Sigmoid colon (tissue), 7 donors: ENCODE results near the gene PANK4. TPM values are rescaled to one million over a fixed set of nuclear protein-coding genes. Genes with fewer than 3 reads are reported as not detected.
A peak's percentile ranks its signal among the peaks of the same experiment; 100 is the strongest.

Source experiments
- DNase-seq: peaks from one replicate; pipeline ENCODE4 v3.0.0-alpha.2; 2019
- H3K27ac ChIP-seq, 4 donors: fragments of 200-600 bp; sonication (generic); one replicate each; pipeline ENCODE4 v1.5.1; 2016 to 2019; ENCODE audit warnings: mild to moderate bottlenecking in 1 of 4
- H3K27me3 ChIP-seq, 3 donors: fragments of 200-600 bp; sonication (generic); one replicate each; pipeline ENCODE4 v1.5.1; 2019; ENCODE audit warnings: mild to moderate bottlenecking in 1 of 3
- H3K36me3 ChIP-seq, 4 donors: fragments of 200-600 bp; sonication (generic); one replicate each; pipeline ENCODE4 v1.5.1; 2016 to 2019
- H3K4me1 ChIP-seq, 4 donors: fragments of 200-600 bp; sonication (generic); one replicate each; pipeline ENCODE4 v1.5.1; 2017 to 2019
- H3K4me3 ChIP-seq, 4 donors: fragments of 200-600 bp; sonication (generic); one replicate each; pipeline ENCODE4 v1.5.1; 2017 to 2019; ENCODE audit warnings: mild to moderate bottlenecking in 2 of 4, moderate library complexity in 1 of 4
- H3K9me3 ChIP-seq, 4 donors: fragments of 200-600 bp in 3 of 4; sonication (generic) in 3 of 4; one replicate each; pipeline versions ENCODE4 v1.5.1 to v1.6.1; 2013 to 2019
- CTCF ChIP-seq, 4 experiments: fragments of 450-650 bp in 3 of 4; fragments of 200-600 bp in 1 of 4; IDR thresholded peaks; one replicate each; pipeline ENCODE4 v1.5.1; 2016 to 2019; ENCODE audit warnings: antibody characterized with exemption in 4 of 4, mild to moderate bottlenecking in 3 of 4, moderate library complexity in 2 of 4
- EP300 ChIP-seq, 4 donors: sonication (generic); formaldehyde crosslinking; IDR thresholded peaks; one replicate each; pipeline ENCODE4 v1.6.1; 2017; ENCODE audit warnings: antibody characterized with exemption in 4 of 4
- POLR2A ChIP-seq, 2 donors: fragments of 450-650 bp; IDR thresholded peaks; one replicate each; pipeline ENCODE4 v1.6.1; 2016; ENCODE audit warnings: antibody characterized with exemption in 2 of 2, mild to moderate bottlenecking in 2 of 2, moderate library complexity in 2 of 2
- POLR2AphosphoS5 ChIP-seq, 4 donors: sonication (generic); formaldehyde crosslinking; IDR thresholded peaks; one replicate each; pipeline ENCODE4 v1.6.1; 2017; ENCODE audit warnings: antibody characterized with exemption in 4 of 4
- WGBS, 2 donors: extraction: QIAGEN DNeasy Blood & Tissue Kit; methylation state at CpG; one replicate each; pipeline ENCODE4 v1.1.7; 2013; 5-methylcytosine and 5-hydroxymethylcytosine counted together
- intact Hi-C: fragments of 100-400 bp; cut with DNase I; formaldehyde crosslinking; loops from one replicate; pipeline ENCODE4 v1.15.1; 2023
- polyA plus RNA-seq, 3 donors: library from polyadenylated mRNA; stranded (reverse); fragments of 200-250 nt; gene quantifications; one replicate each; pipeline ENCODE4 v1.2.3, GENCODE V29; 2013
- total RNA-seq, 4 donors: library from RNA; depleted of rRNA; stranded (reverse); fragments of >200 nt; gene quantifications; one replicate each; pipeline ENCODE4 v1.1.0, GENCODE V29; 2016
- donor health status: healthy with polysubstance abuse.
- donor health status: Bipolar disorder and iron deficiency.
- donor health status: healthy.

PANK4 gene
- total RNA-seq (10 to 100 TPM; 23.6 to 37.7 (median 27.9) TPM), polyA plus RNA-seq (10 to 100 TPM; 11.4 to 25.4 (median 13.4) TPM)

- Histone ChIP-seq H3K36me3 (peaks cover 1 to 6% (median 5%) of the 10 kb centered on the region in 4 donors), H3K9me3 (no peaks in the 10 kb centered on the region), H3K27me3 (peaks cover 21 to 35% (median 30%) of the 10 kb centered on the region in 3 donors), H3K4me3 (peak within 1 kb of the TSS; percentile 58 to 96 (median 90)), H3K27ac (peak within 1 kb of the TSS; percentile 70 to 83 (median 80)), H3K4me1 (peaks cover 0 to 67% (median 65%) of the 10 kb centered on the region in 4 donors)
- WGBS, 2 donors, result 0 to 1% methylated on average over 107 of the region's 107 CpGs
- intact Hi-C loops, result loop anchor here (1.0 to 10.0 kb wide), 5 partner anchors 22 to 324 kb away; partner anchors contain the start of gene PEX10
- peak; percentile 96 for DNase-seq
- TF ChIP-seq POLR2AphosphoS5 (IDR thresholded peaks at IDR 0.05), result peak; percentile 71 to 85 (median 80)
- no peak for TF ChIP-seq CTCF (IDR thresholded peaks at IDR 0.05)
- peak; percentile 27 to 56 for TF ChIP-seq POLR2A (IDR thresholded peaks at IDR 0.05)
Observed at GRCh38 chr1:2525920-2526823, at the start of gene PANK4. PANK4 (minus strand) TSS chr1:2526596; CDS start chr1:2526587, 9 bp downstream.

DNA sequence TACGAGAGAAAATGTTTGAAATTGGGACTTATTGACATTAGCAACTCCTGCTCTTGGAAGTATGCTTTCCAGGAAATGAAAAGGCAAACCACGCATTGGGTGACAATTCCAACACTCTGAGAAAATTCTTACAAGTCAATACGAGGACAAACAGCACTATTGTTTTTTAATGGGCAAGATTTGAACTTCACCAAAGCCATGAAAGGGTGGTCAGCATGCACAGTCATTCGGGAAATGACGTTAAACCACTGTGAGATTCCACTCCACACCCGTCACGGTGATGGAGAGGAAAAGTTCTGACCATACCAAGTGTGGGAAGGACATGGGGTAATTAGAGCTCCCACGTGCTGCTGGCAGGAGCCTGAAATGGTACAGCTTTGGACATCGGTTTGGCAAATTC is 48.0 kb upstream of the PANK4 start:
- 90 to 92% methylated on average over 9 of the region's 9 CpGs for WGBS, 2 donors
- intact Hi-C loops, result no loop called here
- H3K4me1 ChIP-seq, result no peaks in the 10 kb centered on the region
- peaks cover 10 to 57% (median 27%) of the 10 kb centered on the region in 3 donors for H3K27me3 ChIP-seq
- peaks cover 0 to 7% (median 1%) of the 10 kb centered on the region in 4 donors for H3K9me3 ChIP-seq
- no peak for TF ChIP-seq POLR2AphosphoS5 (IDR thresholded peaks at IDR 0.05)
- no peak for TF ChIP-seq CTCF (IDR thresholded peaks at IDR 0.05)
- no peak for TF ChIP-seq EP300 (IDR thresholded peaks at IDR 0.05)
- no peak for TF ChIP-seq POLR2A (IDR thresholded peaks at IDR 0.05)
- no peak for DNase-seq
- no peaks in the 10 kb centered on the region for H3K36me3 ChIP-seq
- no peak overlapping the region for H3K4me3 ChIP-seq
- no peak overlapping the region for H3K27ac ChIP-seq

DNA sequence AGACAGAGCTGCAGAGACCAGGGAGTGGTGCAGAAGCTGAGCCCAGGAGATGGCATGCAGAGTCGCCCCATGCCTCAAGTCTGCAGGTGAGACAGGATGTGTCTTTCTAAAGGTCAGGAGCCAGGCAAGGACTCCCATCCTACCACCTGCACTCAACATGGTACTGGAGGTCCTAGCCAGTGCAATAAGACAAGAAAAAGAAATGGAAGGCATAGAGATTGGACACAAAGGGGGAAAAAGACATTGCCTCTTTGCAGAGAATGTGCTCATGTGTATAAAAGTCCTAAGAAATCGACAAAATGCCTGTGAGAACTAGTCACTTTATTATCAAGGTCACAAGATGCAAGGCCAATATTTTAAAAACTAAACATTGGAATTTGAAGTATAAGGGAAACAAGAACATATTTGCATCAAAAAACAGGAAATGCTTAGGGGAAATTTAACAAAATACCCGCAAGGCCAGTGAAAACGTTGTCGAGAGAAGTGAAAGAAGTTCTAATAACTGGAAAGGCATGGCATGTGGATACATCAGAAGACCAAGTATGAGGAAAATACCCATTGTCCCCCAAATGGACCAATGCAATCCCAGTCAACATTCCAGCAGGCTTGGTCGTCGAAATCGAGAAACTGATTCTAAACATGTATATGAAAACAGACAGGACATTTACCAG is 47.0 kb upstream of the PANK4 start:
- Histone ChIP-seq H3K4me3 (no peak overlapping the region), H3K27me3 (peaks cover 9 to 56% (median 23%) of the 10 kb centered on the region in 3 donors), H3K4me1 (no peaks in the 10 kb centered on the region), H3K36me3 (no peaks in the 10 kb centered on the region), H3K9me3 (peaks cover 0 to 7% (median 1%) of the 10 kb centered on the region in 4 donors), H3K27ac (no peak overlapping the region)
- no peak for DNase-seq
- 85 to 94% methylated on average over 8 of the region's 8 CpGs for WGBS, 2 donors
- intact Hi-C loops, result no loop called here
- TF ChIP-seq EP300 (IDR thresholded peaks at IDR 0.05) (no peak), POLR2A (IDR thresholded peaks at IDR 0.05) (no peak), CTCF (IDR thresholded peaks at IDR 0.05) (no peak), POLR2AphosphoS5 (IDR thresholded peaks at IDR 0.05) (no peak)

GRCh38 chr1:2571348-2571747 is 45.0 kb upstream of the PANK4 start:
- peaks cover 0 to 7% (median 1%) of the 10 kb centered on the region in 4 donors for H3K9me3 ChIP-seq
- 88 to 90% methylated on average over 9 of the region's 9 CpGs for WGBS, 2 donors
- no peak overlapping the region for H3K4me3 ChIP-seq
- peaks cover 3 to 60% (median 27%) of the 10 kb centered on the region in 3 donors for H3K27me3 ChIP-seq
- no peaks in the 10 kb centered on the region for H3K36me3 ChIP-seq
- intact Hi-C loops, result no loop called here
- no peaks in the 10 kb centered on the region for H3K4me1 ChIP-seq
- H3K27ac ChIP-seq, result no peak overlapping the region
- no peak for DNase-seq
- TF ChIP-seq POLR2AphosphoS5 (IDR thresholded peaks at IDR 0.05) (no peak), CTCF (IDR thresholded peaks at IDR 0.05) (no peak), EP300 (IDR thresholded peaks at IDR 0.05) (no peak), POLR2A (IDR thresholded peaks at IDR 0.05) (no peak)
